Activated T-cell treated with anti-CD3 and anti-CD28 coated beads, Interleukin-2, amount 50 U/mL, for 48 hours (primary cell): ENCODE measurements around the gene SMIM44.
"Not testable (repeated sequence)": the region's sequence is repeated elsewhere in the genome, so short reads cannot be mapped to it uniquely, and the experiment has no call there.

ENCODE experiments used
- DNase-seq, 2 experiments: peaks; one replicate each; pipeline ENCODE4 v3.0.0-alpha.2; 2020

The SMIM44 gene

GRCh38 chr19:3455960-3456601 is 27.2 kb downstream of the SMIM44 start:
- no peak for DNase-seq

GRCh38 chr19:3455393-3455955 is 27.8 kb downstream of the SMIM44 start:
- DNase-seq, result no peak

GRCh38 chr19:3454656-3455392 is 28.4 kb downstream of the SMIM44 start:
- DNase-seq, result no peak

- DNase-seq, result no peak
Observed at GRCh38 chr19:3453840-3454239, 29.4 kb downstream of the SMIM44 start.

- DNase-seq, result not testable (repeated sequence)
Observed at GRCh38 chr19:3452942-3453214, 30.4 kb downstream of the SMIM44 start.

- DNase-seq, result no peak
Observed at GRCh38 chr19:3452171-3452941, 30.9 kb downstream of the SMIM44 start.

GRCh38 chr19:3451451-3451866 is 31.8 kb downstream of the SMIM44 start:
- no peak for DNase-seq

GRCh38 chr19:3450796-3451411 is 32.3 kb downstream of the SMIM44 start:
- DNase-seq, result no peak

GRCh38 chr19:3448616-3449334 is 34.5 kb downstream of the SMIM44 start:
- no peak for DNase-seq

GRCh38 chr19:3446657-3447056 is 36.6 kb downstream of the SMIM44 start:
- DNase-seq, result not testable (repeated sequence)

- DNase-seq, result no peak
Observed at GRCh38 chr19:3444695-3445234, 38.5 kb downstream of the SMIM44 start.

- DNase-seq, result no peak
Observed at GRCh38 chr19:3443840-3444694, 39.2 kb downstream of the SMIM44 start.

GRCh38 chr19:3442487-3443071 is 40.7 kb downstream of the SMIM44 start:
- DNase-seq, result no peak

GRCh38 chr19:3441986-3442329 is 41.3 kb downstream of the SMIM44 start:
- no peak for DNase-seq

GRCh38 chr19:3441089-3441985 is 41.9 kb downstream of the SMIM44 start:
- DNase-seq, result no peak

GRCh38 chr19:3440082-3440481 is 43.2 kb downstream of the SMIM44 start:
- peak; percentile 71 to 72 for DNase-seq

- peak; percentile 97 to 98 for DNase-seq
Observed at GRCh38 chr19:3434630-3435553, 48.3 kb downstream of the SMIM44 start.

- peak in 1 of 2 experiments; percentile 23 for DNase-seq
Observed at GRCh38 chr19:3433805-3434540, 49.3 kb downstream of the SMIM44 start.
